ENCODE data around the gene PPM1A. TPM values are rescaled to one million over a fixed set of nuclear protein-coding genes. Genes with fewer than 3 reads are reported as not detected.

Gene PPM1A
- total and polyA plus RNA-seq, 2 of the 13 experiments (the other 11 are each of a cell fraction or from before 2014, with no cell fraction given), result 23.3 to 29.8 TPM

DNA sequence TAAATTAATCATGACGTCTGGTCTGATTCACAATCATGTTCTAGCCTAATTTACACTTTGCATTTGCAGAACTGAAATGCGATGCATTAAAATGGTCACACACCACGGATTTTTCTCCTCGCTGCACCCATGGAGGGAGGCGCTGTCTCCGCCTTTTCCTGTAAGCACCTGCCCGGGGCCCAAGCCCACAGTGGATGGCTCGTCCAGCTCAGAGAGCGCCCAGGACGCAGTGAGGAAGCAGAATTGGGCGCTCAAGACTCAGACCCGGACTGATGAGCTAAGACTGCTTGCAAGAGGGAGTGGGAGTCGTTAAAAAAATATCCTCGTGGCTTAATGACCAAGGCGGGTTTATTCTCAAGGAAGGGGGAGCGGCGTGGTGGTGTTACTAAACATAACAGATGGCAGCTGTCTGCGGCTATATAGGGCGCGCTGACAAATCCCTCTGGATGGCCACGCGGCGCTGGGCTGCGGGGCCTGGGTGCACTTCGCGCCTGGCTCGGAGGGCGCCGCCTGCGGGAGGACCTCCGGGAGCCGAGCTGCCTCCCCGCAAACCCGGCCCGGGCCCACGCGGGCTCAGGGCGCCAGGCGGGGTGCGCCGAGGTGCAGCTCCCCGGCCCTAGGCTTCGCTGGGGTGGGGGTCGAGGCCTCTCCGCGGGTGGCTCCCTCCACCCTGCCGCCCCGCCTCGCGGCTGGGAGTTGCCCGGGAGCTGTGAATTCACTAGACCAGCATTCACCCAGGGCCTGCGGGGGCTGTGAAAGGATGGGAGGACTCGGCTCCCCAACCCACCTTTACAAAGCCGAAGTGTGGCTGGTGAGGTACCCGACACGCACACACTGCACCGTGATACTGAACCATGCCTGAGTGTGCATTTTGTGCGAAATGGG lies 78.7 kb downstream of the PPM1A start:
- no peak overlapping the region for H3K9ac ChIP-seq (ENCODE audit: insufficient read depth, low read depth, low read length)
- DNase-seq (ENCODE audit: low spot score), result no peak

More for the DNA sequence above, 78.7 kb downstream of the PPM1A start:
- H3K4me2 ChIP-seq (ENCODE audit: low read depth, low read length), result no peak overlapping the region
- no peak for FAIRE-seq
- H3K36me3 ChIP-seq (replicated peaks in 1 of 2; ENCODE audit: control insufficient read depth in 1 of 2, insufficient read depth in 2 of 2, low read length in 2 of 2), result no peaks in the 10 kb centered on the region
- 0 out of 2 replicates have a peak, but pooled peaks cover 8% of the 10 kb centered on the region for H3K4me1 ChIP-seq (ENCODE audit: insufficient read depth, low read length)
- H3K79me2 ChIP-seq (ENCODE audit: insufficient read depth, low read length), result no peaks in the 10 kb centered on the region
- no peak for ATAC-seq
- H3K27ac ChIP-seq (ENCODE audit: extremely low read length, insufficient read depth, low read length), result no peak overlapping the region
- TF ChIP-seq ZNF367 (CRISPR knock-in tag; IDR thresholded peaks at IDR 0.05; ENCODE audit: borderline replicate concordance), result no peak
- TF ChIP-seq HNRNPUL1 (IDR thresholded peaks at IDR 0.05; ENCODE audit: low read depth, low read length), result no peak
- TF ChIP-seq, protein P1, sequence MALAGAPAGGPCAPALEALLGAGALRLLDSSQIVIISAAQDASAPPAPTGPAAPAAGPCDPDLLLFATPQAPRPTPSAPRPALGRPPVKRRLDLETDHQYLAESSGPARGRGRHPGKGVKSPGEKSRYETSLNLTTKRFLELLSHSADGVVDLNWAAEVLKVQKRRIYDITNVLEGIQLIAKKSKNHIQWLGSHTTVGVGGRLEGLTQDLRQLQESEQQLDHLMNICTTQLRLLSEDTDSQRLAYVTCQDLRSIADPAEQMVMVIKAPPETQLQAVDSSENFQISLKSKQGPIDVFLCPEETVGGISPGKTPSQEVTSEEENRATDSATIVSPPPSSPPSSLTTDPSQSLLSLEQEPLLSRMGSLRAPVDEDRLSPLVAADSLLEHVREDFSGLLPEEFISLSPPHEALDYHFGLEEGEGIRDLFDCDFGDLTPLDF (CRISPR knock-in tag; IDR thresholded peaks at IDR 0.05), result no peak
- TF ChIP-seq ZNF484 (CRISPR knock-in tag; IDR thresholded peaks at IDR 0.05; ENCODE audit: borderline replicate concordance, low read depth), result no peak
- no peak for TF ChIP-seq TCF7 (IDR thresholded peaks at IDR 0.05; ENCODE audit: low read depth)
- TF ChIP-seq, protein P2, sequence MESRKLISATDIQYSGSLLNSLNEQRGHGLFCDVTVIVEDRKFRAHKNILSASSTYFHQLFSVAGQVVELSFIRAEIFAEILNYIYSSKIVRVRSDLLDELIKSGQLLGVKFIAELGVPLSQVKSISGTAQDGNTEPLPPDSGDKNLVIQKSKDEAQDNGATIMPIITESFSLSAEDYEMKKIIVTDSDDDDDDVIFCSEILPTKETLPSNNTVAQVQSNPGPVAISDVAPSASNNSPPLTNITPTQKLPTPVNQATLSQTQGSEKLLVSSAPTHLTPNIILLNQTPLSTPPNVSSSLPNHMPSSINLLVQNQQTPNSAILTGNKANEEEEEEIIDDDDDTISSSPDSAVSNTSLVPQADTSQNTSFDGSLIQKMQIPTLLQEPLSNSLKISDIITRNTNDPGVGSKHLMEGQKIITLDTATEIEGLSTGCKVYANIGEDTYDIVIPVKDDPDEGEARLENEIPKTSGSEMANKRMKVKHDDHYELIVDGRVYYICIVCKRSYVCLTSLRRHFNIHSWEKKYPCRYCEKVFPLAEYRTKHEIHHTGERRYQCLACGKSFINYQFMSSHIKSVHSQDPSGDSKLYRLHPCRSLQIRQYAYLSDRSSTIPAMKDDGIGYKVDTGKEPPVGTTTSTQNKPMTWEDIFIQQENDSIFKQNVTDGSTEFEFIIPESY (CRISPR knock-in tag; IDR thresholded peaks at IDR 0.05), result no peak
- TF ChIP-seq, protein P3, sequence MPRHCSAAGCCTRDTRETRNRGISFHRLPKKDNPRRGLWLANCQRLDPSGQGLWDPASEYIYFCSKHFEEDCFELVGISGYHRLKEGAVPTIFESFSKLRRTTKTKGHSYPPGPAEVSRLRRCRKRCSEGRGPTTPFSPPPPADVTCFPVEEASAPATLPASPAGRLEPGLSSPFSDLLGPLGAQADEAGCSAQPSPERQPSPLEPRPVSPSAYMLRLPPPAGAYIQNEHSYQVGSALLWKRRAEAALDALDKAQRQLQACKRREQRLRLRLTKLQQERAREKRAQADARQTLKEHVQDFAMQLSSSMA (CRISPR knock-in tag; IDR thresholded peaks at IDR 0.05), result no peak
- no peak for TF ChIP-seq ZNF709 (CRISPR knock-in tag; IDR thresholded peaks at IDR 0.05)
- H3K4me3 ChIP-seq (replicated peaks in 1 of 3; ENCODE audit: insufficient read depth in 1 of 3, low read depth in 2 of 3, low read length in 3 of 3), result no peak overlapping the region
- BruUV-seq (replicated peaks), result no TSS peak
- intact Hi-C loops (cut with micrococcal nuclease; ENCODE audit: unreplicated experiment), result no loop called here
- 67% methylated on average over 43 of the region's 58 CpGs for WGBS (ENCODE audit: low lambda C conversion rate)
- no peaks in the 10 kb centered on the region for H4K20me1 ChIP-seq (ENCODE audit: insufficient read depth, low read length)
- ChIA-PET CTCF (ENCODE audit: low intra/inter-chr PET ratio, low total read pairs) (no interaction called here), POLR2A (no interaction called here)
- H3K27me3 ChIP-seq (ENCODE audit: control insufficient read depth in 1 of 2, insufficient read depth in 2 of 2, low read length in 2 of 2), result peaks cover 0 to 3% of the 10 kb centered on the region in 2 experiments; a peak in 1 of 5 replicates
- in situ Hi-C loops (cut with HindIII; ENCODE audit: extremely low pct_ligation_motif_present, low pct_unique_long_range_greater_than_20kb), result no loop called here
- H3K9me3 ChIP-seq (ENCODE audit: low read length), result no peaks in the 10 kb centered on the region
- H2AFZ ChIP-seq (ENCODE audit: low read length), result no peak overlapping the region
